Heart left ventricle (tissue), 13 donors: ENCODE measurements around the gene UBE3A.

Experiments
- CTCF ChIP-seq, 12 donors: fragments of 200-600 bp; sonication (generic) in 4 of 12; IDR thresholded peaks; one replicate each; pipeline versions ENCODE4 v1.5.0 to v1.8.0; 2018 to 2022; ENCODE audit warnings: antibody characterized with exemption in 12 of 12, mild to moderate bottlenecking in 5 of 12
- POLR2A ChIP-seq, 2 donors: fragments of 450-650 bp; IDR thresholded peaks; one replicate each; pipeline ENCODE4 v1.6.1; 2017; ENCODE audit warnings: antibody characterized with exemption in 2 of 2, mild to moderate bottlenecking in 2 of 2, moderate library complexity in 2 of 2
- donor health status: ischemic (EF 13 %, LVEDD 7.1; RV severe dilation, severe dysfunction).
- donor health status: DM: no; HTN: yes; CAD: no.
- donor health status: DM: no; HTN: no; CAD: no.
- donor health status: ischemic (EF 25% LVEDD 6.9; RV normal size, moderate dysfunction).
- donor health status: ischemic (EF 25% LVEDD 5.7; RV mildly dilated, moderate dysfunction).
- donor health status: ischemic (EF 35%, LVEDD 5.7; RV mildly dilated, moderate dysfunction).
- donor health status: nonischemic (EF 11% LVEDD 7.7; RV severe dilation, severe dysfunction).
- donor health status: DM: yes; HTN: yes; CAD: no.
- donor health status: PGD.
- donor health status: ischemic (EF 29% LVEDD 5.4; RV normal size, mild dysfunction).
- donor health status: nonischemic (EF 23%, LVEDD 6.1; RV moderate dilation, normal function).

- TF ChIP-seq CTCF (IDR thresholded peaks at IDR 0.05) (no peak), POLR2A (IDR thresholded peaks at IDR 0.05) (no peak)
Measured at GRCh38 chr15:25435474-25436243, 3.2 kb downstream of the UBE3A start.
